Renal pelvis (tissue), 4 donors: ENCODE measurements around the gene DDX21. TPM values are rescaled to one million over a fixed set of nuclear protein-coding genes. Genes with fewer than 3 reads are reported as not detected.
"Not testable (repeated sequence)": the region's sequence is repeated elsewhere in the genome, so short reads cannot be mapped to it uniquely, and the experiment has no call there.

ENCODE experiments used
- DNase-seq: peaks from one replicate; pipeline ENCODE4 v3.0.0-alpha.2; 2013
- polyA plus RNA-seq, 3 donors: library from polyadenylated mRNA; unstranded; fragments of 120-200 nt; gene quantifications; one replicate each; pipeline ENCODE4 v1.2.1, GENCODE V29; 2013; ENCODE audit not compliant: insufficient read length in 3 of 3

Gene DDX21
- polyA plus RNA-seq, 3 donors, result 49.7 to 56.6 (median 50.4) TPM

GRCh38 chr10:68975936-68976473 is 20.0 kb downstream of the DDX21 start:
- not testable (repeated sequence) for DNase-seq

- DNase-seq, result not testable (repeated sequence)
These were observed 23.8 kb downstream of the DDX21 start for GRCh38 chr10:68979738-68980137.

GRCh38 chr10:68981074-68981473 is 25.1 kb downstream of the DDX21 start:
- no peak for DNase-seq

- no peak for DNase-seq
These were observed 26.4 kb downstream of the DDX21 start for GRCh38 chr10:68982389-68982788.

- DNase-seq, result no peak
These were observed 31.6 kb downstream of the DDX21 start for GRCh38 chr10:68987611-68988010.

- peak; percentile 97 for DNase-seq
These were observed 32.8 kb downstream of the DDX21 start, which contains the start of gene KIFBP for GRCh38 chr10:68988530-68989316. KIFBP (plus strand) TSS chr10:68988803; CDS start chr10:68988833, 30 bp downstream.

GRCh38 chr10:68989317-68989990 is 33.5 kb downstream of the DDX21 start:
- peak; percentile 14 for DNase-seq

- DNase-seq, result peak; percentile 40
These were observed 36.9 kb downstream of the DDX21 start for GRCh38 chr10:68992636-68993440.

- DNase-seq, result no peak
These were observed 41.2 kb downstream of the DDX21 start for GRCh38 chr10:68997211-68997610.

GRCh38 chr10:69004821-69005220 is 48.9 kb downstream of the DDX21 start:
- DNase-seq, result peak; percentile 15

- no peak for DNase-seq
These were observed 49.9 kb downstream of the DDX21 start for GRCh38 chr10:69005704-69006485.

GRCh38 chr10:69007260-69007659 is 51.3 kb downstream of the DDX21 start:
- DNase-seq, result no peak

- DNase-seq, result no peak
These were observed 53.4 kb downstream of the DDX21 start for GRCh38 chr10:69009360-69009759.

GRCh38 chr10:69010151-69010640 is 54.2 kb downstream of the DDX21 start:
- DNase-seq, result no peak

- DNase-seq, result not testable (repeated sequence)
These were observed 56.8 kb downstream of the DDX21 start for GRCh38 chr10:69012778-69013177.

GRCh38 chr10:69014171-69014570 is 58.2 kb downstream of the DDX21 start:
- no peak for DNase-seq

- DNase-seq, result no peak
These were observed 62.6 kb downstream of the DDX21 start for GRCh38 chr10:69018613-69019012.

GRCh38 chr10:69022611-69023010 is 66.6 kb downstream of the DDX21 start:
- no peak for DNase-seq

- DNase-seq, result no peak
These were observed 69.5 kb downstream of the DDX21 start for GRCh38 chr10:69025370-69025896.

GRCh38 chr10:69033256-69033655 is 77.3 kb downstream of the DDX21 start:
- no peak for DNase-seq
